GM18868 (cell line): ENCODE data around the gene PREX1.
"Not testable (repeated sequence)": the region's sequence is repeated elsewhere in the genome, so short reads cannot be mapped to it uniquely, and the experiment has no call there.

ENCODE experiments used
- ATAC-seq: cut with Tn5 transposase; IDR thresholded peaks from one replicate; pipeline ENCODE4 v1.9.1; 2021; ENCODE audit warnings: mild to moderate bottlenecking, moderate library complexity; ENCODE audit not compliant: unreplicated experiment

The PREX1 gene, protein sequence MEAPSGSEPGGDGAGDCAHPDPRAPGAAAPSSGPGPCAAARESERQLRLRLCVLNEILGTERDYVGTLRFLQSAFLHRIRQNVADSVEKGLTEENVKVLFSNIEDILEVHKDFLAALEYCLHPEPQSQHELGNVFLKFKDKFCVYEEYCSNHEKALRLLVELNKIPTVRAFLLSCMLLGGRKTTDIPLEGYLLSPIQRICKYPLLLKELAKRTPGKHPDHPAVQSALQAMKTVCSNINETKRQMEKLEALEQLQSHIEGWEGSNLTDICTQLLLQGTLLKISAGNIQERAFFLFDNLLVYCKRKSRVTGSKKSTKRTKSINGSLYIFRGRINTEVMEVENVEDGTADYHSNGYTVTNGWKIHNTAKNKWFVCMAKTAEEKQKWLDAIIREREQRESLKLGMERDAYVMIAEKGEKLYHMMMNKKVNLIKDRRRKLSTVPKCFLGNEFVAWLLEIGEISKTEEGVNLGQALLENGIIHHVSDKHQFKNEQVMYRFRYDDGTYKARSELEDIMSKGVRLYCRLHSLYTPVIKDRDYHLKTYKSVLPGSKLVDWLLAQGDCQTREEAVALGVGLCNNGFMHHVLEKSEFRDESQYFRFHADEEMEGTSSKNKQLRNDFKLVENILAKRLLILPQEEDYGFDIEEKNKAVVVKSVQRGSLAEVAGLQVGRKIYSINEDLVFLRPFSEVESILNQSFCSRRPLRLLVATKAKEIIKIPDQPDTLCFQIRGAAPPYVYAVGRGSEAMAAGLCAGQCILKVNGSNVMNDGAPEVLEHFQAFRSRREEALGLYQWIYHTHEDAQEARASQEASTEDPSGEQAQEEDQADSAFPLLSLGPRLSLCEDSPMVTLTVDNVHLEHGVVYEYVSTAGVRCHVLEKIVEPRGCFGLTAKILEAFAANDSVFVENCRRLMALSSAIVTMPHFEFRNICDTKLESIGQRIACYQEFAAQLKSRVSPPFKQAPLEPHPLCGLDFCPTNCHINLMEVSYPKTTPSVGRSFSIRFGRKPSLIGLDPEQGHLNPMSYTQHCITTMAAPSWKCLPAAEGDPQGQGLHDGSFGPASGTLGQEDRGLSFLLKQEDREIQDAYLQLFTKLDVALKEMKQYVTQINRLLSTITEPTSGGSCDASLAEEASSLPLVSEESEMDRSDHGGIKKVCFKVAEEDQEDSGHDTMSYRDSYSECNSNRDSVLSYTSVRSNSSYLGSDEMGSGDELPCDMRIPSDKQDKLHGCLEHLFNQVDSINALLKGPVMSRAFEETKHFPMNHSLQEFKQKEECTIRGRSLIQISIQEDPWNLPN (N-terminal part only)

GRCh38 chr20:48827855-48828733 is at the start of gene PREX1:
PREX1 (minus strand) TSS chr20:48827999; CDS start chr20:48827860, 139 bp downstream.
- ATAC-seq: peak; percentile 41

GRCh38 chr20:48877304-48877703 is 49.5 kb upstream of the PREX1 start:
- ATAC-seq: no peak

- ATAC-seq: no peak
These were observed 48.1 kb upstream of the PREX1 start for GRCh38 chr20:48875914-48876240.

- no peak for ATAC-seq
These were observed 47.6 kb upstream of the PREX1 start for GRCh38 chr20:48875233-48875913.

DNA sequence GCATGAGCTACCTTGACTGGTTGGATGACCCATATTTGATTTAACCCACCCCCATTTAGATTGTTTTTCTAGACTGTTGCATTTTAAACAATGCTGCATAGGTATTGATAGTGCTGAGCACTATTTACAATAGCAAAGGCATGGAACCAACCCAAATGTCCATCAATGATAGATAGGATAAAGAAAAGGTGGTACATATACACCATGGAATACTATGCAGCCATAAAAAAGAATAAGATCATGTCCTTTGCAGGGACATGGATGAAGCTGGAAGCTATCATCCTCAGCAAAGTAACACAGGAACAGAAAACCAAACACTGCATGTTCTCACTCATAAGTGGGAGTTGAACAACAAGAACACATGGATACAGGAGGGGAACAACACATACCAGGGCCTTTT is 41.6 kb upstream of the PREX1 start:
- ATAC-seq: not testable (repeated sequence)

- ATAC-seq: no peak
These were observed 39.1 kb upstream of the PREX1 start for GRCh38 chr20:48866936-48867335.

- ATAC-seq: no peak
These were observed 37.0 kb upstream of the PREX1 start for GRCh38 chr20:48864738-48865318.

- no peak for ATAC-seq
These were observed 36.5 kb upstream of the PREX1 start for GRCh38 chr20:48864254-48864653.

DNA sequence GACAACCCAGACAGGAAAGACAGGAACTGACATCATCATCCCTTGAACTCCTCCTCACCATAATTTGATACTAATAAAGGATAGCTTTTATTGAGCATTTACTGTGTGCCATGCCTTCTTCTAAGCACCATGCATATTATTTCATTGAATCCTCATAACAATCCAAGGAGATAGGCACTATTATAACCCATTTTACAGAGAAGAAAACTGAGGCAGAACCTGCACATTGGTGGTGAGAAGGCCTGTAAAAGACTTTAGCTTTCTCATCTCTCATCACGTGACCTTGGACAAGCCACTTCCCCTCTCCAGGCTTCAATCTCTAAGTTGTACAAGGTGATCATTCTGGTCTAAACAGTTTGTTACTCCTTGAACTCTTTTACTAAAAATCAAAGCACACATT is 34.5 kb upstream of the PREX1 start:
- ATAC-seq: no peak

- no peak for ATAC-seq
These were observed 33.6 kb upstream of the PREX1 start for GRCh38 chr20:48861444-48861843.

GRCh38 chr20:48858075-48858790 is 30.4 kb upstream of the PREX1 start:
- ATAC-seq: no peak

DNA sequence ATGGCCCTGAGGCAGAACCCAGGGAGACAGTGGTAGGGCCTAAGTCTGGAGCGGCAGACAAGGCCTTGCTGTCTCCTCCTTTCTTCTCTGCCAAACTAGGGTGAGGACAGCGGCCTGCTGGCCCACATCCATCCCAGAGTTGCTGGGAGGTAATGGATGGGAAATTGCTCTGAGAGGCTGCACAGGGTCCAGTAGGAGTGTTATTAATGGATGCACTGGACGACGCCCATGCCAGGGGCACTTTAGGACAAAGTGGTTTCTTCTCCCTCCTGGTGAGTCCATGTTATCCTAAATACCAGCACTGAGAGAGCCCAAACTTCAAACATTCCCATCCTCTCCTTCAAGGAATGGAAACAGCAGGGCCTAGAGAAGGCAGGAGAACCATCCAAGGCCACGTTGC is 28.3 kb upstream of the PREX1 start:
- no peak for ATAC-seq

DNA sequence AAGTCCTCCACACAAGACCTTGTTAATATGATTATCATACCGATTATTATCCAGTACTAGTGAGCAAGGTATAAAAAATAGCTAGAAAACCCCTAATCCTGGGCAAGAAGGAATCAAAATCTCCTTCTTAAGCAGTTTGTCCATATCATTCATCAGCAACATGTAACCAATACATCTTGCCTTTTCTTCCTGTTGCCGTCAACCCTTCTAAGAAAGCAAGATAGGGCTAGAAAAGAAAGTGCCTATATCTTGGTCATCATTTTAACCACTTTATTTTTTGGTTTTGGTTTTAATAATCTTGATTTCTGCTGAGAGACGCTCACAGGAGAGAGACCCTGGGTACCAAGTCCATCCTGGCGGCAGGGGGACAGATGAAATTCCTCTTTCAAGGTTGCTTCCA is 27.2 kb upstream of the PREX1 start:
- no peak for ATAC-seq

DNA sequence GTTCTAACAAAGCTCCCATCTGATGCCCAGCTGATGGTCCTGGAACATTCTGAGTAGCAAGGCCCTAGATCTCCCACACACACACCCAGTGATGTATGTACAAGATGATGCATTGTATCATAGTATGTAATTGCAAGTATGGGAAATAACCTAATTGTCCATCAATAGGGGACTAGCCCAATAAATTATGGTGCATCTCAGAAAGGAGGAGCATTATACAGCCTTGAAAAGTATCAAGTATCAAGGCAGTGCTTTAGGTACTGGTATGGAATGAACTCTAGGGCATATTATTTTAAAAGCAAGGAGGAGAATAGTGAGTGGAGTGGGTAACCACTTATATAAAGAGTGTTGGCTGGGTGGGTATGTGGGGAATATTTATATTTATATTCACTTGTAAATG is 24.8 kb upstream of the PREX1 start:
- no peak for ATAC-seq

DNA sequence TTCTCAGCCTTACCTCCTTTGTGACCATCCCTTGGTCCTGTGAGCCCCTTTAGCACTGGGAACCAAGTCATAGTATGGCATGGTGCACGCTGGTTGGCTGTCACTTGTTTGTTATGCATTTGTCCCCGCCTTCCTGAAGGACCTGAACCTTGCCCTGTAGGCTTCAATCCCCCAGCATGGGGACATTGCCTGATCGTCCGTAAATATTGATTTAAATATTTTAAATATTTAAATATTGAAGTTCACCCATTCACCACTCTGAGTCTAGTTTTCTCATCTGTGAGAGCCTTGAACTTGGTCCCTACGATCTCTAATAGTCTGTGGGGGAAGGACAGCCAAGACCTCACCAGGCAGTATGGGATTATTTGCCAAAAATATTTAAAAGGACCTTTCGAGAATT is 23.8 kb upstream of the PREX1 start:
- ATAC-seq: no peak

- ATAC-seq: no peak
These were observed 23.1 kb upstream of the PREX1 start for GRCh38 chr20:48850977-48851299.

DNA sequence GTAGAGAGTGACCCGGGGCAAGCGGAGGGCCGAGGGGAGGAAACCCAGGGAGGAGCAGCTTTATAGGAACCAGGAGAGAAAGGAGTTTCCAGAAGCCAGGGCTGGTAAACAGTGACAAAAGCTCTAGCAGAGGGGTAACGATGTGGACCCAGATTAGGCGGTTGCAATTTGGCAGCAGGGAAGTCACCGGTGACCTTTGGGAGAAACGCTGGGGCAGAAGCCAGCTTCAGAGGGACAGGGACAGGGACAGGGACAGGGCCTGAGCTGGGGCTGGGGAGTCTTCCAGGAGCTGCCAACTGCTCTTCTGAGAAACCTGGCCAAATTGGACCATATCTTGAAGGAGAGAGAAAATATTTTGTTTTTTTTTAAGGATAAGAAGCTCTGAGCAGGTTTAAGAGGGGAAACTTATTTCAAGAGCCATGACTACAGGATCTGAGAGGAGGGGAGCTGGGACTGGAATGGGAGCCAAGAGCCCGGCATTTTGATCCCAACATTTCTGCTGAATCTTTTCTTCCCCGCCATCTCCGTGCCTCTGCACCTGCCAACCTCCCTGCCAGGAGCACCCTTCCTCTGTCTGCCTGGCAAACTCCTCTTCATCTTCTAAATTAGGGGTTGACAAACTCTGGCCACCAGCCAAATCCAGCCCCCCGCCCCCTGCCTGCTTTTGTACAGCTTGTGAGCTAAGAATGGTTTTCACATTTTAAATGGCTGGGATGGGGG is 22.6 kb upstream of the PREX1 start:
- ATAC-seq: no peak

DNA sequence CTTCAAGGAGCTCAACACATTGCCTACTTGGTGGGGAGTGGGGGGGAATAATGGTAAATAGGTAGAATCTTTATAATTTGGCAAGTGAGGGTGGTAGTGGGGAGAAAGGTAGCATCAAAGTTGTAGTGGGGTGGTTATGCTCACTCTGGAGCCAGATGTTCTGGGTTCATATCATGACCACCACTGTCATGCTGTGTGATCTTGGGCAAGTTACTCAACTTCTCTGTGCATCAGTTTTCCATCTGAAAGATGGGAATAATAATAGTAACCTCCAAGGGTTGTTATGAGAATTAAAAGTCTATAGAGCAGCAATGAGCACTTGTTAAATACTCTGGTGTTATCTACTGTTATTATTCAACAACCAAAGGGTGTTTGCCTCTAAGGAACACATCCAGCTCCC is 22.0 kb upstream of the PREX1 start:
- no peak for ATAC-seq
